NOMO-1 (cell line): ENCODE measurements around the gene SETX.
A peak's percentile ranks its signal among the peaks of the same experiment; 100 is the strongest.

Experiments used
- DNase-seq, 2 experiments: peaks; one replicate each; lab custom pipeline; 2025; ENCODE audit not compliant: unreplicated experiment in 2 of 2; lab: John Stamatoyannopoulos, UW

The SETX gene

GRCh38 chr9:132224645-132225044, 130.1 kb downstream of the SETX start:
- no peak for DNase-seq

- DNase-seq, result no peak
These were observed 132.8 kb downstream of the SETX start for GRCh38 chr9:132221941-132222340.

- no peak for DNase-seq
These were observed 136.6 kb downstream of the SETX start for GRCh38 chr9:132218208-132218607.

DNA sequence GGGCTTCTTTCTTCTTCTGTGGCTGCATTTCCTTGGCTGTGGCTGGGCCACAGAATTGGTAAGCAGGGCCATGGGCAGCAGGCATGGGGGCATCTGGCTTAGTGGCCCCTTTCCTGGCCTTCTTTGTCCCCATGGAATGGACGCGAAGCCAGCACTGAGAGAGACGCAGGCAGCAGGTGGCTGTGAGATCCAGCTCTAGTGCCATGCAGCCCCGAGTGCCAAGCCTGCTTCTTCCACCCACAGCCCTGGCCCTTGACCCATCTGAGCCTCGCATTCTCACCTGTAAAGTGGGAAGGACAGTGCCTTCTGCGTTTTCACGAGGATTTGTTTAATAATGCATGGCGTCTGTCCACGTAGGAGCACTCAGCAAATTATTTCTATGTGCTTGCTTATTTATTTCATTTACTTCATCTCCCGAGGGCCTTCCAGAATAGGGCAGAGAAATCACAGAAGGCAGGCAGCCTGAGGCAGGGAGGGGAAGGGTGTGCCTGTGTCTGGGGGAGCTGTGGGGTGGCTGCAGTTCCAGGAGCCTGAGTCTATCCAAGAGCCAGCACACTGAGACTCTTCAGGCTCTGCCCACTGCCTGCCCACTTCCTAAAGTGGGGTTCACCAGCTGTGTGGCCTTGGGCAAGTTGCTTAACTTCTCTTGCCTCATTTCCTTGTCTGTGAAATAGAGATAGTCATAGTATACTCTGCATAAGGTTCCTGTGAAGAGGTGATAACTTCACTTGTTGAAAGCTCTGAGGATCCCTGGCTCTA, 137.7 kb downstream of the SETX start:
- DNase-seq, result peak; percentile 42 to 49

DNA sequence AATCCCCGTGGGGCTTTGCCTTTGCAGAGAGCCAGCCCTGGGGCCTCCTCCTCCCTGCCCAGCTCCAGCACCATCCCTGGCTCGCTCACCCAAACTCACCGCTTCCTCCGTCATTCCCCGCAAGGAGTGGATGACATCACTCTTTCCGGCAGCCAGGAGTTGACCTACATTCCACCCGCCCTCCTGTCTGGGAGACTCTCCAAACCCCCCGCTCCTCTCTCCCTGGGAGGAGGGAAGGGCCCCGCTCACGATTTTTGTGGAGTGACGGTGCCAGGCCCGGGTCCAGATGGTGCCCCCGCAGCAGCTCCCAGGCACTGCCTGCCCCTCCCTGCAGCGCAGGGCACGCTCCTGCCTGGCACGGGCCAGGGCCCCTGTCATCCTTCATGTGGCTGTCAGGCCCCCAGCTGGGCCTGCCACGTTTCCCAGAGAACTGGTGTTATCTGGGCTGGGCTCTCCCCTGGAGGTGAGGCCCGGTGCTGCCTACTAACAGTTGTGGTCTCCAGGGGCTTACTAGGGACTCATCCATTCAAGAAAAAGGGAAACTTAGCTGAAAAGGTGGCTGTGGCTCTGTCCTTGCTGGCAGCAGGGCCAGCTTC, 140.7 kb downstream of the SETX start:
- no peak for DNase-seq

DNA sequence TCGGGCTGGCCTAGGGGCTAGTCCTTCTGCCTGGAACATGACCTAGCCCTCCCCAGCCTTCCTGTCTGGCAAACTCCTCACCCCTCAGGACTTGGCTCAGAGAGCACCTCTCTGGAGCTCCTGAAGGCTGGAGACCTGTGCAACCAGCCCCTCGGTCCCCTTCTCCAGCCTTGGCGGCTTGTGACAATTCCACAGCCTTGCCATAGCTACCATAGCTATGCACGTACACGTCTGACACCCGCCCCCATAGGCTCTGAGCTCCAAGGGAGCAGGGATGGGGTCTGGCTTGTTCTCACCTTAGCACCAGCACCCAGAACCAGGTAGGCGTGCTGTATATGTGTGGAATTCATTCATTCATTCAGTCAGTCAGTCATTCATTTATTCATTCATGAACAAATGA, 143.2 kb downstream of the SETX start:
- no peak for DNase-seq
